Endothelial cell of umbilical vein (primary cell): Measurements from ENCODE around the gene CYP8B1.

Experiments
- CTCF ChIP-seq, 2 donors: IDR thresholded peaks; 1 replicate in 1 of 2; 2 replicates in 1 of 2; pipeline ENCODE4 v1.5.1; 2011; ENCODE audit warnings: low read length in 2 of 2, mild to moderate bottlenecking in 2 of 2, moderate library complexity in 2 of 2, control low read depth in 1 of 2, inconsistent platforms in 1 of 2, low read depth in 1 of 2; ENCODE audit not compliant: insufficient read depth in 1 of 2; ENCODE audit errors: extremely low read depth in 1 of 2
- FOS ChIP-seq: IDR thresholded peaks from 2 replicates; pipeline ENCODE4 v1.6.1; 2011; ENCODE audit warnings: mild to moderate bottlenecking, low read length, moderate library complexity, borderline replicate concordance; ENCODE audit not compliant: insufficient read depth
- JUN ChIP-seq: IDR thresholded peaks from 2 replicates; pipeline ENCODE4 v1.6.1; 2011; ENCODE audit warnings: borderline replicate concordance, low read depth; ENCODE audit not compliant: insufficient read length, insufficient read depth
- POLR2A ChIP-seq: IDR thresholded peaks from 2 replicates; pipeline ENCODE4 v1.6.1; 2012; ENCODE audit warnings: low read depth, mild to moderate bottlenecking, control low read depth, low read length
- POLR2AphosphoS5 ChIP-seq: IDR thresholded peaks from 2 replicates; pipeline ENCODE4 v1.6.1; 2012; ENCODE audit warnings: low read depth, mild to moderate bottlenecking, control low read depth, low read length, moderate library complexity; ENCODE audit not compliant: insufficient read depth

DNA sequence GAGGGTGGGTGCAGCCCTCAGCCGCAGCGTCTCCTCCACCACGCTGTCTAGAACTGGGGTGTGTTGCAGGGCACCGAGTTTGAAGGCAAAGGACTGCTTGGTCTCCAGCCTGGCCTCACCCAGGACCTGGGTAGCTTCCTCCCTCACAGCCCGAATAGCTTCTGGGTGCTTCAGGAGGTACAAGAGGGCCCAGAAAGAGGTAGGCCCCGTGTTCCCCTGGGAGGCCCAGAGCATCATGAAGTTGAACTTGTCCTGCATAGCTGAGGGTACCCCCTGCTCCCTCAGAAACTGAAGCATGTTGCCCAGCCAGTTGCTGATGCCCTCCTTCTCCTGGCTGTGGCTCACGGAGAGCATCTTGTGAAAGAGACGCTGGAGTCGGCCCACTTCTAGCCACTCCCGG lies 930 bp downstream of the CYP8B1 start:
- TF ChIP-seq POLR2A (no peak), CTCF (IDR thresholded peaks at IDR 0.05; ENCODE audit: extremely low read depth in 1 of 2, insufficient read depth in 1 of 2, low read depth in 1 of 2, low read length in 2 of 2) (no peak), POLR2AphosphoS5 (no peak), JUN (no peak), FOS (no peak)
